Measurements from ENCODE around the gene MYO15A.

The MYO15A gene

GRCh38 chr17:18226284-18226945, 117.9 kb downstream of the MYO15A start:
- Histone ChIP-seq H3K27me3 (ENCODE audit: insufficient read depth, low read length, poor library complexity, severe bottlenecking) (no peaks in the 10 kb centered on the region), H3K4me2 (ENCODE audit: low read depth, low read length, poor library complexity, severe bottlenecking) (peak overlapping the region; percentile 99), H3K4me1 (ENCODE audit: insufficient read depth, low read length, poor library complexity, severe bottlenecking) (peaks cover 22% of the 10 kb centered on the region), H4K20me1 (ENCODE audit: insufficient read depth, low read length, poor library complexity, severe bottlenecking) (peaks cover 7% of the 10 kb centered on the region), H3K9me2 (replicated peaks; ENCODE audit: low read depth, low read length) (no peaks in the 10 kb centered on the region), H3K4me3 (ENCODE audit: low read length, poor library complexity, severe bottlenecking) (peak overlapping the region; percentile 100), H3K79me2 (ENCODE audit: insufficient read depth, low read length) (peaks cover 32% of the 10 kb centered on the region), H3K9ac (ENCODE audit: low read depth, low read length, poor library complexity, severe bottlenecking) (peak overlapping the region; percentile 80), H3F3A (ENCODE audit: low read depth) (no peaks in the 10 kb centered on the region), H3K36me3 (ENCODE audit: insufficient read depth, low read length) (no peaks in the 10 kb centered on the region), H2AFZ (ENCODE audit: low read length) (peak overlapping the region; percentile 93), H3K9me3 (ENCODE audit: insufficient read depth, low read depth, low read length) (no peaks in the 10 kb centered on the region)
- no peak for TF ChIP-seq EZH2phosphoT487 (IDR thresholded peaks at IDR 0.05; ENCODE audit: borderline replicate concordance)
- no peak for TF ChIP-seq CTCF (conservative IDR thresholded peaks at IDR 0.05; ENCODE audit: low read length)

- Histone ChIP-seq H3K79me2 (ENCODE audit: insufficient read depth, low read length) (peaks cover 32% of the 10 kb centered on the region), H3K27me3 (ENCODE audit: insufficient read depth, low read length, poor library complexity, severe bottlenecking) (no peaks in the 10 kb centered on the region), H3K4me1 (ENCODE audit: insufficient read depth, low read length, poor library complexity, severe bottlenecking) (peaks cover 22% of the 10 kb centered on the region), H3K9ac (ENCODE audit: low read depth, low read length, poor library complexity, severe bottlenecking) (no peak overlapping the region), H3K4me2 (ENCODE audit: low read depth, low read length, poor library complexity, severe bottlenecking) (peak overlapping the region; percentile 99), H3F3A (ENCODE audit: low read depth) (no peaks in the 10 kb centered on the region), H4K20me1 (ENCODE audit: insufficient read depth, low read length, poor library complexity, severe bottlenecking) (peaks cover 7% of the 10 kb centered on the region), H3K9me3 (ENCODE audit: insufficient read depth, low read depth, low read length) (no peaks in the 10 kb centered on the region), H3K4me3 (ENCODE audit: low read length, poor library complexity, severe bottlenecking) (peak overlapping the region; percentile 0), H2AFZ (ENCODE audit: low read length) (no peak overlapping the region), H3K36me3 (ENCODE audit: insufficient read depth, low read length) (no peaks in the 10 kb centered on the region), H3K9me2 (replicated peaks; ENCODE audit: low read depth, low read length) (no peaks in the 10 kb centered on the region)
- no peak for TF ChIP-seq CTCF (conservative IDR thresholded peaks at IDR 0.05; ENCODE audit: low read length)
- TF ChIP-seq EZH2phosphoT487 (IDR thresholded peaks at IDR 0.05; ENCODE audit: borderline replicate concordance) = no peak
Observed at GRCh38 chr17:18227635-18228034, 119.1 kb downstream of the MYO15A start.

- Histone ChIP-seq H3K4me3 (ENCODE audit: low read length, poor library complexity, severe bottlenecking) (peak overlapping the region; percentile 0), H3K4me1 (ENCODE audit: insufficient read depth, low read length, poor library complexity, severe bottlenecking) (peaks cover 22% of the 10 kb centered on the region), H3F3A (ENCODE audit: low read depth) (no peaks in the 10 kb centered on the region), H3K27me3 (ENCODE audit: insufficient read depth, low read length, poor library complexity, severe bottlenecking) (no peaks in the 10 kb centered on the region), H3K36me3 (ENCODE audit: insufficient read depth, low read length) (no peaks in the 10 kb centered on the region), H3K9ac (ENCODE audit: low read depth, low read length, poor library complexity, severe bottlenecking) (peak overlapping the region; percentile 8), H2AFZ (ENCODE audit: low read length) (no peak overlapping the region), H3K79me2 (ENCODE audit: insufficient read depth, low read length) (peaks cover 32% of the 10 kb centered on the region), H3K4me2 (ENCODE audit: low read depth, low read length, poor library complexity, severe bottlenecking) (peak overlapping the region; percentile 99), H4K20me1 (ENCODE audit: insufficient read depth, low read length, poor library complexity, severe bottlenecking) (peaks cover 7% of the 10 kb centered on the region), H3K9me2 (replicated peaks; ENCODE audit: low read depth, low read length) (no peaks in the 10 kb centered on the region), H3K9me3 (ENCODE audit: insufficient read depth, low read depth, low read length) (no peaks in the 10 kb centered on the region)
- TF ChIP-seq CTCF (conservative IDR thresholded peaks at IDR 0.05; ENCODE audit: low read length) (no peak), EZH2phosphoT487 (IDR thresholded peaks at IDR 0.05; ENCODE audit: borderline replicate concordance) (no peak)
Observed at GRCh38 chr17:18228176-18228682, 119.7 kb downstream of the MYO15A start.

Data from Loucy (cell line).